HFF-Myc (cell line): ENCODE results near the gene PCSK6.

Source experiments
- DNase-seq: peaks from one replicate; pipeline ENCODE4 v3.0.0-alpha.2; 2011; ENCODE audit warnings: low read depth; ENCODE audit errors: extremely low read depth
- H3K4me3 ChIP-seq: replicated peaks from 2 replicates; pipeline ENCODE4 v1.5.1; 2011; ENCODE audit warnings: low read depth, mild to moderate bottlenecking, control low read depth, low read length
- TF ChIP-seq, protein P1 (sequence below): IDR thresholded peaks from 2 replicates; pipeline ENCODE4 v1.5.1; 2012; ENCODE audit warnings: mild to moderate bottlenecking, low read depth, low read length, control low read depth; ENCODE audit errors: missing control alignments

PCSK6 gene

DNA sequence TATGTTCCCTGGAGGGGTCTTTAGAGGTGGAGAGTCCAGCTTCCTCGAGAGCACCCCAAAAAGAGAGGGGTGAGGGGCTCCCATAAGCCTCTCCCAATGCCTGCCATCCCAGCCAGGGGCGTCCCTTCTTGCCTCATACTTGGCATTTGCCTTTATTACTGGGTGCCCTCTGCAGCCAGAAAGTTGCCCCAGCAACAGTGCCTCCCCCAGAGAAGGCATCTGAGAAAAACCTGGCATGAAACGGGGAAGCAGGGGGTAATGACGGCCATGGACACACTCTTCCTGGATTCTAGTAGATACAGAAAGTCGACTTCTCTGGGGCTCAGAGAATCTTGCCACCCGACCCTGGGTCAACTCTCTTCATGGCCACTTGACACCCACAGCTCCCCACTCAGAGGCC lies 90.1 kb downstream of the PCSK6 start:
- no peak for DNase-seq
- no peak overlapping the region for H3K4me3 ChIP-seq
- TF ChIP-seq, protein P1, sequence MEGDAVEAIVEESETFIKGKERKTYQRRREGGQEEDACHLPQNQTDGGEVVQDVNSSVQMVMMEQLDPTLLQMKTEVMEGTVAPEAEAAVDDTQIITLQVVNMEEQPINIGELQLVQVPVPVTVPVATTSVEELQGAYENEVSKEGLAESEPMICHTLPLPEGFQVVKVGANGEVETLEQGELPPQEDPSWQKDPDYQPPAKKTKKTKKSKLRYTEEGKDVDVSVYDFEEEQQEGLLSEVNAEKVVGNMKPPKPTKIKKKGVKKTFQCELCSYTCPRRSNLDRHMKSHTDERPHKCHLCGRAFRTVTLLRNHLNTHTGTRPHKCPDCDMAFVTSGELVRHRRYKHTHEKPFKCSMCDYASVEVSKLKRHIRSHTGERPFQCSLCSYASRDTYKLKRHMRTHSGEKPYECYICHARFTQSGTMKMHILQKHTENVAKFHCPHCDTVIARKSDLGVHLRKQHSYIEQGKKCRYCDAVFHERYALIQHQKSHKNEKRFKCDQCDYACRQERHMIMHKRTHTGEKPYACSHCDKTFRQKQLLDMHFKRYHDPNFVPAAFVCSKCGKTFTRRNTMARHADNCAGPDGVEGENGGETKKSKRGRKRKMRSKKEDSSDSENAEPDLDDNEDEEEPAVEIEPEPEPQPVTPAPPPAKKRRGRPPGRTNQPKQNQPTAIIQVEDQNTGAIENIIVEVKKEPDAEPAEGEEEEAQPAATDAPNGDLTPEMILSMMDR = no peak

DNA sequence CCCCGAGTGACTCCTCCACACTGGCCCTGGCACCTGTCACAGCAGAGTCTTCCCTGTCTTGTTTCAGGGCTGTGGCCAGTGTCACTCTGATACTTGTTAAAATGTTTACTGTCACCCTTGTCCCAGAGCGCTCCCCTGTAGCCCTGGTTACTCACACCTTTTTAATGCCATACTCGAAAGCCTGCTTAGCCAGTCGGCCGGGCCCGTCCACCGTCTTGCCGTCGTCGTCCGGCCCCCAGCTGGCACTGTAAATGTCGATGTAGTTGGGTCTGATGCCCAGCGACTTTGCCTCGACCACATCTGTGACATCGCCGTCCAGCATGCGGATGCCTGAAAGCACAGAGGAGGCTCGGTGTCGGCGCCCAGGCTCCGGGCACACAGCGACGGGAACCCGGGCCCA lies 91.3 kb downstream of the PCSK6 start:
- TF ChIP-seq, protein P1 = no peak
- no peak overlapping the region for H3K4me3 ChIP-seq
- DNase-seq = no peak

DNA sequence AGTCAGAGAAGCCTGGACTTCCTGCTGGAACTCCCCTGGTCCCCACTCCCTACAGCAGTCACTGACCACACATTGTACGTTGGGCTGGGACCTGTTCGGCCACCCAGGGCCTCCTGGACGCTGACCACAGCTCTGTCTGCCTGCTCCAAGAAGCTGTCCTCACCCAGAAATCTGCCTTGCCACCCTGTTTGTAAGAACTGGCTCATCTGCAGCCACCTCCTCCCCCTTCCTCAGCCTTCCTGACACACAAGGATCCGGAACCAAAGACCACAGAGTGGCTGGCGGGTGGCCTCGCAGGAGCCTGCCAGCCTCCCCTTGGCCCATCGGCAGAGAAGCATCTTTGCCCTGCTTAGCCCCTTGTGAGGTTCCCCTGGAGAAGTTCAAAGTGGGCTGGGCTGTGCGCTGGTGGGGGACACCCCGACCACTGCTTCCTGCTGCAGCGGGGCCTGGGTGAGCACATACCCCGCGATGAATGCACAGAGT lies 91.9 kb downstream of the PCSK6 start:
- no peak for DNase-seq
- H3K4me3 ChIP-seq = no peak overlapping the region
- TF ChIP-seq, protein P1 = no peak

DNA sequence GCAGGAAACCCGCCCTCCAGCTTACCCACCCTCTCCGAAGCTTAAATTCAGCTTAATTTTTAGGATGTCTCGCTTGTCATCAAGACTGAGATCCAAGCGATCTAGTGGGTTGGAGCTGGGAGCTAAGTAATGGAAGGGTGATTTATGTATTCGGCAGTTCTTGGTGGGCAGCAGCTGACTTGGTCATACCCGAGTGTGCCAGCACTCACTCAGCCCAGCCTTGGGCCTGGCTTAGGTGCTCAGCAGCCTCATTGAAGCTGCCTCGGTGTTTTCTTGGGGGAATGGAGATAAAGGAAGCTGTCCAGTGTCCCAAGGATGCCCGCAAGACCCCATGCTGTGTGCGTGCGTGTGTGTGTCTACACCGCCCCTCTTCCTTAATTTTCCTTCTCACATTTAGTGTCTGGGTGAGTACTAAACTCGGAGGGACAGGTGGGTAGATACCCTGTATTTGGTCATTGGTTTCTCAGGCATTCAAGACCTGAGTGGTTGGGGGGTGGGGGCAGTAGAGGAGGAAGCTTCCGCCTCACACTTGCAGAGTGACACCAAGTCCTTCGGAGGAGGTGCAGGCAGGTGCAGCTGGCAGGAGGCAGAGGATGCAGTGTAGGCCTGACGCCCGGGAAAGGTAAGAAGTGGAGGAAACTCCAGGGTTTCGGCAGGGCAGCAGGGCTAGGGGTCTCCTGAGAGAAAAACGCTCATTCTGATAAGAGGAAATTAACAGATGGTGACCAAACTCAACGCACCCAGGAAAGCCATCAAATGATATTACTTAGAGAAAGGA lies 92.8 kb downstream of the PCSK6 start:
- no peak for DNase-seq
- H3K4me3 ChIP-seq = no peak overlapping the region
- TF ChIP-seq, protein P1 = no peak

DNA sequence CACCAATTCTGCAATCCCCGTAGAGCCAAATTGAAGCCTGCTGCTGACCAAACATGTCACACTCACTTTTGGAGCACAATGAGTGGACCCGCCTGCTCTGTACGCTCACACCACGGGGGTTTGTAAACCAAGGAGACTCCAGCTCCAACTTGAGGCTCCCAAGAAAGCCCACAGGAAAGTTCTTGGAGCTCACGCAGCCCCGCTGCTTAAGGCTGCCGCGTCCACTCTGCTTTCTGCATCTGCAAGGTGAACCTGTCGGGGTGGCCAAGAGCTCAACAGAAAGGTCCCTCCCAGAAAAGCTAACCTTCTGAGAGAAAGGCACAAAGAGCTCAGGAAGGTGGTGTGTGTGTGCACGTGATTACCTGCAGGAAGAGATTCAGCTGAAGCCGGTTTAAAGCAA lies 94.9 kb downstream of the PCSK6 start:
- DNase-seq = no peak
- TF ChIP-seq, protein P1 = no peak
- H3K4me3 ChIP-seq = no peak overlapping the region

DNA sequence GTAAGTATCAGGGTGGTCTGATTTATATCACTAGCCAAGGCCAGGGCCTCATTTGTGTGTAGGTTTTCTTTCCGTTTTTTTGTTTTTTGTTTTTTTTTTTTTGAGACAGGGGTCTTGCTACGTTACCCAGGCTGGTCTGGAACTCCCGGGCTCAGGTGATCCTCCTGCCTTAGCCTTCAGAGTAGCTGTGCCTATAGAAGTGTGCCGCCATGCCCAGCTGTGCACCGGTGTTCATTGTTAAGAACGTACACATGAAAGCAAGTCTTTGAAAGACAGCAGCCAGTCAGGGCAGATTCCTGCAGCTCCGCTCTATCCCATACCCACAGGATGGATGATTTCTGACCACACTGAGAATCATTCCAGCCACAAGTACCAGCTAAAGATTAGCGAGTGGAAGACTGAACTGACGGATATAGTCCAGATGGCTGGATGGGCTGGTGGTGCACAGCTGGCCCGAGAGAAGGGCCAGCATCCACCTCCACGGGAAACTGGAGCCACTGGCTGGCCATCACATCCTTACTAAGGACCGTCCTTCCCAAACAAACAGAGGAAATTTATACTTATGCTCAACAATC lies 95.4 kb downstream of the PCSK6 start:
- no peak for DNase-seq
- TF ChIP-seq, protein P1 = no peak
- H3K4me3 ChIP-seq = no peak overlapping the region
